HFFc6 (cell line): ENCODE data around the gene PHKB. TPM values are rescaled to one million over a fixed set of nuclear protein-coding genes. Genes with fewer than 3 reads are reported as not detected.

Source experiments
- DNase-seq: peaks from one replicate; pipeline ENCODE4 v3.0.0-alpha.2; 2018
- H3K27ac Mint-ChIP-seq: 2 replicates; pipeline ENCODE4 v1.8.0; 2020; ENCODE audit warnings: mild to moderate bottlenecking, mixed read lengths
- H3K27me3 Mint-ChIP-seq: 2 replicates; pipeline ENCODE4 v1.8.0; 2021; ENCODE audit warnings: mild to moderate bottlenecking, moderate library complexity, mixed read lengths; ENCODE audit not compliant: insufficient read depth
- H3K36me3 Mint-ChIP-seq: 2 replicates; pipeline ENCODE4 v1.8.0; 2021; ENCODE audit warnings: low read depth, mixed read lengths
- H3K4me1 Mint-ChIP-seq: 2 replicates; pipeline ENCODE4 v1.8.0; 2020; ENCODE audit warnings: low read depth, mixed read lengths
- H3K4me3 Mint-ChIP-seq: 2 replicates; pipeline ENCODE4 v1.8.0; 2020; ENCODE audit warnings: mild to moderate bottlenecking, moderate library complexity, mixed read lengths
- H3K9me3 Mint-ChIP-seq: 2 replicates; pipeline ENCODE4 v1.8.0; 2020; ENCODE audit warnings: mild to moderate bottlenecking, mixed read lengths
- CTCF ChIP-seq: fragments of 200-600 bp; sonication (generic); IDR thresholded peaks from 2 replicates; pipeline ENCODE4 v1.5.0; 2021; ENCODE audit warnings: antibody characterized with exemption, mild to moderate bottlenecking
- total RNA-seq, 6 experiments: library from RNA; stranded (reverse); fragmentation: NEBNext Ultra II Directional; extraction: Animal tissue kit (Norgen Biotek cat#: 25700); gene quantifications; 2 replicates in 1 of 6; 3 replicates in 5 of 6; pipeline ENCODE4 v1.2.3, GENCODE V29; 2021

The PHKB gene
- total RNA-seq, 6 experiments from 2014 or later: 54.5 to 66.5 (median 62.6) TPM

GRCh38 chr16:47695756-47696155 lies 234.6 kb downstream of the PHKB start:
- no peak for DNase-seq
- no peak for TF ChIP-seq CTCF
- Mint-ChIP-seq H3K36me3 (peaks cover 23% of the 10 kb centered on the region), H3K4me3 (no peak overlapping the region), H3K27ac (no peak overlapping the region), H3K27me3 (no peaks in the 10 kb centered on the region), H3K9me3 (no peaks in the 10 kb centered on the region), H3K4me1 (no peaks in the 10 kb centered on the region)

- DNase-seq: no peak
- Mint-ChIP-seq H3K27me3 (no peaks in the 10 kb centered on the region), H3K27ac (no peak overlapping the region), H3K36me3 (peaks cover 34% of the 10 kb centered on the region), H3K4me3 (no peak overlapping the region), H3K9me3 (no peaks in the 10 kb centered on the region), H3K4me1 (no peaks in the 10 kb centered on the region)
- no peak for TF ChIP-seq CTCF
Observed at GRCh38 chr16:47697826-47698225, 236.7 kb downstream of the PHKB start.

- H3K27ac Mint-ChIP-seq: no peak overlapping the region
- H3K36me3 Mint-ChIP-seq: peaks cover 34% of the 10 kb centered on the region
- H3K9me3 Mint-ChIP-seq: no peaks in the 10 kb centered on the region
- no peak overlapping the region for H3K4me3 Mint-ChIP-seq
- no peak for TF ChIP-seq CTCF
- DNase-seq: no peak
- H3K27me3 Mint-ChIP-seq: no peaks in the 10 kb centered on the region
- no peaks in the 10 kb centered on the region for H3K4me1 Mint-ChIP-seq
Observed at GRCh38 chr16:47699106-47699505, 238.0 kb downstream of the PHKB start.

- H3K36me3 Mint-ChIP-seq: peaks cover 34% of the 10 kb centered on the region
- H3K4me3 Mint-ChIP-seq: no peak overlapping the region
- no peaks in the 10 kb centered on the region for H3K27me3 Mint-ChIP-seq
- no peaks in the 10 kb centered on the region for H3K4me1 Mint-ChIP-seq
- no peaks in the 10 kb centered on the region for H3K9me3 Mint-ChIP-seq
- TF ChIP-seq CTCF: no peak
- no peak for DNase-seq
- no peak overlapping the region for H3K27ac Mint-ChIP-seq
Observed at GRCh38 chr16:47700857-47701587, 239.9 kb downstream of the PHKB start.

- H3K4me3 Mint-ChIP-seq: no peak overlapping the region
- no peak for TF ChIP-seq CTCF
- H3K27me3 Mint-ChIP-seq: no peaks in the 10 kb centered on the region
- H3K9me3 Mint-ChIP-seq: no peaks in the 10 kb centered on the region
- no peak overlapping the region for H3K27ac Mint-ChIP-seq
- H3K4me1 Mint-ChIP-seq: no peaks in the 10 kb centered on the region
- DNase-seq: no peak
- H3K36me3 Mint-ChIP-seq: peaks cover 14% of the 10 kb centered on the region
Observed at GRCh38 chr16:47705266-47705665, 244.1 kb downstream of the PHKB start.
